Astrocyte of the spinal cord (primary cell): ENCODE measurements around the gene NFKB2.
A peak's percentile ranks its signal among the peaks of the same experiment; 100 is the strongest.

Experiments
- DNase-seq: peaks from one replicate; pipeline ENCODE4 v3.0.0; 2011; ENCODE audit warnings: low read depth, low spot score
- H3K4me3 ChIP-seq: 2 replicates; pipeline ENCODE4 v1.5.1; 2011; ENCODE audit warnings: low read depth, mild to moderate bottlenecking, low read length, moderate library complexity
- CTCF ChIP-seq: IDR thresholded peaks from 2 replicates; pipeline ENCODE4 v1.5.1; 2012; ENCODE audit warnings: low read depth, mild to moderate bottlenecking, low read length, inconsistent platforms
- in situ Hi-C: cut with HindIII; loops from 2 replicates; pipeline ENCODE4 v1.10.0; 2017; ENCODE audit warnings: low sequenced_read_pairs

The NFKB2 gene

GRCh38 chr10:102435133-102435497, 39.6 kb downstream of the NFKB2 start:
- TF ChIP-seq CTCF, result no peak
- in situ Hi-C loops, result no loop called here
- H3K4me3 ChIP-seq, result no peak overlapping the region
- no peak for DNase-seq

GRCh38 chr10:102435529-102436233, 40.2 kb downstream of the NFKB2 start:
- TF ChIP-seq CTCF, result no peak
- peak overlapping the region; percentile 16 for H3K4me3 ChIP-seq
- in situ Hi-C loops, result no loop called here
- DNase-seq, result no peak

- H3K4me3 ChIP-seq, result no peak overlapping the region
- no peak for TF ChIP-seq CTCF
- in situ Hi-C loops, result no loop called here
- DNase-seq, result no peak
Measured at GRCh38 chr10:102436312-102436711, 40.8 kb downstream of the NFKB2 start.

GRCh38 chr10:102437515-102437914, 42.0 kb downstream of the NFKB2 start:
- DNase-seq, result no peak
- H3K4me3 ChIP-seq, result no peak overlapping the region
- no peak for TF ChIP-seq CTCF
- in situ Hi-C loops, result no loop called here

- no peak for DNase-seq
- H3K4me3 ChIP-seq, result no peak overlapping the region
- TF ChIP-seq CTCF, result no peak
- in situ Hi-C loops, result no loop called here
Measured at GRCh38 chr10:102438374-102438773, 42.9 kb downstream of the NFKB2 start.

- no peak overlapping the region for H3K4me3 ChIP-seq
- in situ Hi-C loops, result no loop called here
- TF ChIP-seq CTCF, result no peak
- DNase-seq, result no peak
Measured at GRCh38 chr10:102444851-102445250, 49.3 kb downstream of the NFKB2 start.
